Measurements from ENCODE around the gene IKZF5. TPM values are rescaled to one million over a fixed set of nuclear protein-coding genes. Genes with fewer than 3 reads are reported as not detected.

Gene IKZF5
- total RNA-seq, 1 experiment from 2014 or later, result 3.4 TPM

DNA sequence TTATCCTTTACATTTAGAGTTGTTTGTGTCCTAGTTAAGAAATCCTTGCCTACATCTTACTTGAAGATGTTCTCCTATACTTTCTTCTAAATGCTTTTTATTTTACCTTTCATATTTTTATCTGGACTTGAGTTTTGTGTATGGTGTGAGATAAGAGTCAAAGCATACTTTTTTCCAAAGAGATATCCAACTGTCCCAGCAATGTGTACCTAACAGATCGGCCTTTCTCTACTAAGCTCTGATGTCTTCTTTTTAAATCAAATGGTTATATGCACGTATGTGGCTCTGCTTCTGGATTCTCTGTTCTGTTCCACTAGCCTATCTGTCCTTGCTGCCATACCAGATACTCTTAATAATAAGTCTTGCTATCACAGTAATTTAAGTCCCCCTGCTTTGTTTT is 7.2 kb downstream of the IKZF5 start:
- Histone ChIP-seq H3K4me3 (ENCODE audit: insufficient read depth, low read depth, low read length) (no peak overlapping the region), H3K27me3 (ENCODE audit: control insufficient read depth, insufficient read depth, low read length) (no peaks in the 10 kb centered on the region), H3K36me3 (replicated peaks; ENCODE audit: control insufficient read depth, insufficient read depth, low read length) (no peaks in the 10 kb centered on the region)
- no peak for DNase-seq

DNA sequence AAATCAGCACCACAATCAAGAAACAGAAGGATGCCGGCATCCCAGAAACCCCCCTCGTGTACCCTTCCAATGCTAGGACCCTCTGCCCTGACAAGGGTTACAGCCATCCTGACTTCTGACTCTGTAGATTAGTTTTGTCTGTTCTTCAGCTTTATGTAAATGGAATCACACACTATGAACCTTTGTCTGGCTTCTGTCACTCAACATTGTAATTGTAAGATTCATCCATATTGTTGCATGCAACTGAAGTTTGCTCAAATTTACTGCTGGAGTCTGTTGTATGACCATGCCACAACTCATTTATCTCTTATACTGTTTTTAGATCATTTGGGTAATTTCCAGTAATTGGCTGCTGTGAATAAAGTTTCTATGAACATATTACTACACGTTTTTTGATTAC is 8.4 kb downstream of the IKZF5 start:
- H3K4me3 ChIP-seq (ENCODE audit: insufficient read depth, low read depth, low read length), result no peak overlapping the region
- no peaks in the 10 kb centered on the region for H3K27me3 ChIP-seq (ENCODE audit: control insufficient read depth, insufficient read depth, low read length)
- peaks cover 4% of the 10 kb centered on the region; the same call in 1 of the 2 replicates for H3K36me3 ChIP-seq (replicated peaks; ENCODE audit: control insufficient read depth, insufficient read depth, low read length)
- DNase-seq, result no peak

- no peak for DNase-seq
- no peak overlapping the region for H3K4me3 ChIP-seq (ENCODE audit: insufficient read depth, low read depth, low read length)
- H3K36me3 ChIP-seq (replicated peaks; ENCODE audit: control insufficient read depth, insufficient read depth, low read length), result peaks cover 4% of the 10 kb centered on the region; the same call in 1 of the 2 replicates
- H3K27me3 ChIP-seq (ENCODE audit: control insufficient read depth, insufficient read depth, low read length), result no peaks in the 10 kb centered on the region
Measured at GRCh38 chr10:122999347-122999746, 9.2 kb downstream of the IKZF5 start.

DNA sequence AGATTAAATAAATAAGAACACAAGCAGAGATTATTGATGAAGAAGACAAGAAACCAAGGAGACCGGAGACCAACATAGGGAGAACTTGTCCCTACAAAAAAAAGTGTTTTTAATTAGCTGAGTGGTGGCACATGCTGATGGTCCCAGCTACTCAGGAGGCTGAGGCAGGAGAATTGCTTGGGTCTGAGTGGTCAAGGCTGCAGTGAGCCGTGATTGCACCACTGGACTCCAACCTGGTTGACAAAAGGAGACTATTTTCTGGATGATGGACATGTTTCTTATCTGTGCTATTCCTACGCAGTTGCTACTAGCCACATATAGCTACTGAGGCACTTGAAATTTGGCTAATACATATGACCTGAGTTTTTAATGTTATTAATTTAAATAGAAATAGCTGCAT is 9.7 kb downstream of the IKZF5 start:
- Histone ChIP-seq H3K27me3 (ENCODE audit: control insufficient read depth, insufficient read depth, low read length) (no peaks in the 10 kb centered on the region), H3K4me3 (ENCODE audit: insufficient read depth, low read depth, low read length) (no peak overlapping the region), H3K36me3 (replicated peaks; ENCODE audit: control insufficient read depth, insufficient read depth, low read length) (peaks cover 4% of the 10 kb centered on the region)
- DNase-seq, result no peak

DNA sequence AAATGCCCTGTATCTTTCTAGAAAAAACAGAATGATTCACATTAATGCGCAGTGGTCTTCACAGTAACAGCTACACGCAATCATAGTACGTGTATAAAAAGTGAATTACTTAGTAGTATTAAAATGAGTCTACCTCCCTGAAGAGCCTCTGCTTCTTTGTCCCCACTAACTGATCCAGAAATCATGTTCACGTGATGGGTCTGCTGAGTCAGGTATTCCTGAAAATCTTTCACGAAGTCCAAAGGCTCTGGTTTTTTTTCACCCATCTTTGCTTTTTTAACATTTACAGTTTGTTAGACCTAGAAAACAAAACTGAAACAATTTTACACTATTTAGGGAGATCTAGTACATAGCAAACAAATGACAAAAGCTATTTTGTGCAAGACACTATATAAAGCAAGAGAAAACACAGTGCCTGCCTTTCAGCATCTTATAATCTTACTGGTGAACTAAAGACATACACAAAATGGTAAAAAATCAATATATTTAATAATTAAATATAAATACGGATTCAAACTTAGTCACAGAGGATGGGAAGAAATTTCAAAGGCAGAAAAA is 10.2 kb downstream of the IKZF5 start:
- no peak for DNase-seq
- H3K36me3 ChIP-seq (replicated peaks; ENCODE audit: control insufficient read depth, insufficient read depth, low read length), result peaks cover 4% of the 10 kb centered on the region
- H3K27me3 ChIP-seq (ENCODE audit: control insufficient read depth, insufficient read depth, low read length), result no peaks in the 10 kb centered on the region
- H3K4me3 ChIP-seq (ENCODE audit: insufficient read depth, low read depth, low read length), result no peak overlapping the region

DNA sequence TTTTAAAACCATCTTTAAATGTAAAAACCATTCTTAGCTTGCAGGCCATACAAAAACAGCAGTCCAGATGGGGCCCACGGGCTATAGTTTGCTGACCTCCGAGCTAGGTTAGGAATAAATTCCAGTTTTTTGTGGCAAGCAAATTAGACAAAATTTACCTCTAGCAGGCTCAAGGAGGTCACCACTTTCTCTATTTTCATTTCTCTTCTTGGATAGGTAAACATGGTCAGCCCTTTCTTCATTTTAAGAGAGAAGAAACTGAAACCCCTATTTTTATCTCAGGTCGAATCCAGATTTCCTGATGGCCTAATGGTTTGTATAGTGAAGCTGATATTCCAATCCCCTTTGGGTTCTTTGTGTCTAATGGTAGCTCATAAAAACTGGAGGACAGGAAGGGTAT is 10.7 kb downstream of the IKZF5 start:
- DNase-seq, result no peak
- H3K36me3 ChIP-seq (replicated peaks; ENCODE audit: control insufficient read depth, insufficient read depth, low read length), result peaks cover 4% of the 10 kb centered on the region
- H3K4me3 ChIP-seq (ENCODE audit: insufficient read depth, low read depth, low read length), result no peak overlapping the region
- H3K27me3 ChIP-seq (ENCODE audit: control insufficient read depth, insufficient read depth, low read length), result no peaks in the 10 kb centered on the region

DNA sequence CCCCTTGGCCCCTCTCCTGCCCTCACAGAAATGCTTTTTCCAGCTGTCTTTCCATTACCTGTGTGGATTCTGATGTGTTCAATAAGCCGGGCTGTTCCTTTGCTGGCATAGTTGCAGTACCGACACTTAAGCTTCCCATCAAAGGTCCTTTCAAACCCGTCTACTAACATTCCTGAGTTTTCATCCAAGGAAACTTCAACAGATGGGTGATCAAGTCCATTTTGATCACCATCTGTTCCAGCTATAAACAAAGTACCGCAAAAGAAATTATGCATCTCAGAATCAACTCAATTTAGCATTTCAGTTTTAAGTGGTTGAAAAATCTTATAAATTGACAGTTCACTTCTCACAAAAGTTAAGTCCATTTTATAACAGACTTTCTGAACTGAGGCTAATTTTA is 12.7 kb downstream of the IKZF5 start:
- DNase-seq, result no peak
- Histone ChIP-seq H3K27me3 (ENCODE audit: control insufficient read depth, insufficient read depth, low read length) (no peaks in the 10 kb centered on the region), H3K4me3 (ENCODE audit: insufficient read depth, low read depth, low read length) (no peak overlapping the region), H3K36me3 (replicated peaks; ENCODE audit: control insufficient read depth, insufficient read depth, low read length) (peaks cover 4% of the 10 kb centered on the region)

GRCh38 chr10:122993797-122994336 is 14.7 kb downstream of the IKZF5 start:
- Histone ChIP-seq H3K4me3 (ENCODE audit: insufficient read depth, low read depth, low read length) (no peak overlapping the region), H3K36me3 (replicated peaks; ENCODE audit: control insufficient read depth, insufficient read depth, low read length) (peaks cover 4% of the 10 kb centered on the region), H3K27me3 (ENCODE audit: control insufficient read depth, insufficient read depth, low read length) (no peaks in the 10 kb centered on the region)
- DNase-seq, result no peak

DNA sequence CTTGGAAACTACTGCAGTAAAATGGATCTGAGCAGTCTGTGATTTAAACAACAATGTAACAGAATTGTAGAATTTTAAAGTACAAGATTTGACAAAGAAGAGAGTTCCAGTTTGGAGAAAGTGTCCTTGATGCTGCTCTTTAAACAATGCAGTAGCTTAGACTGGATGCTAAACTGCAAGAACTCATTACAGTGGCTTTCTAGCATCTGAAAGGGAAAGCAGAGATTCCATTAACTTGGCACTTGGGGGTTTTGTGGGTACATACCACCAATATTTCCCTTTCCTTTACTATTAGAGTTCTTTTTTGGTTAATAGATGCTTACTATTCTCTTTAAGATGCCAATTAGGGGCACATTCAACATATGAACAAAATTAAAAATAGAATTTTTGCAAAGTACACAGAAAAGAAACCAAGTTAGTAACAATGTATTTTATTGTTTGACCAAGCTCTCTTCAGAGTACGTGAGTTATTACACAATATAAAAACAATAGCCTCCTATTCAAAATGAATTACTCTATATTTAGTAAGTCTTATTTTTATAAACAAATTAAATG is 16.5 kb downstream of the IKZF5 start:
- no peaks in the 10 kb centered on the region for H3K27me3 ChIP-seq (ENCODE audit: control insufficient read depth, insufficient read depth, low read length)
- no peak overlapping the region for H3K4me3 ChIP-seq (ENCODE audit: insufficient read depth, low read depth, low read length)
- no peak for DNase-seq
- peaks cover 4% of the 10 kb centered on the region for H3K36me3 ChIP-seq (replicated peaks; ENCODE audit: control insufficient read depth, insufficient read depth, low read length)

DNA sequence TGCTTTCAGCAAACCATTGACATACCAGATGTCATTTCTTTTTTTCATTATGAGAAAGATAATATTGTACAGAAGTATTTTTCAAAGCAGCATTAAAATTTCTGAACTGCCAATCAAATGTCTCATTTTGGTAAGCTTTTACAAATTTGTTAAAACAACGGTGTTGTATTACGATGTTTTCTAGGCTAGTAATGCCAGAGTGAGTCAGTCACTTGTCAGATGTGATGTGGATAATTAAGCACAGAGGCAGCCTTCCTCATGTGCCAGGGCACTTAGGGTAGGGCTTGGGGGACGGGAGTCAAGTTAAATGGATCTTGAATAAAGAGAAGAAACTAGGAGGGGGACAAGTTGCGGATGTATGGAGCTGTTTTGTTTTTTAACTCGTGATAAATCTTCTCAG is 18.3 kb downstream of the IKZF5 start:
- no peak for DNase-seq
- Histone ChIP-seq H3K27me3 (ENCODE audit: control insufficient read depth, insufficient read depth, low read length) (no peaks in the 10 kb centered on the region), H3K36me3 (replicated peaks; ENCODE audit: control insufficient read depth, insufficient read depth, low read length) (peaks cover under 1% of the 10 kb centered on the region; the same call in 1 of the 2 replicates), H3K4me3 (ENCODE audit: insufficient read depth, low read depth, low read length) (no peak overlapping the region)

DNA sequence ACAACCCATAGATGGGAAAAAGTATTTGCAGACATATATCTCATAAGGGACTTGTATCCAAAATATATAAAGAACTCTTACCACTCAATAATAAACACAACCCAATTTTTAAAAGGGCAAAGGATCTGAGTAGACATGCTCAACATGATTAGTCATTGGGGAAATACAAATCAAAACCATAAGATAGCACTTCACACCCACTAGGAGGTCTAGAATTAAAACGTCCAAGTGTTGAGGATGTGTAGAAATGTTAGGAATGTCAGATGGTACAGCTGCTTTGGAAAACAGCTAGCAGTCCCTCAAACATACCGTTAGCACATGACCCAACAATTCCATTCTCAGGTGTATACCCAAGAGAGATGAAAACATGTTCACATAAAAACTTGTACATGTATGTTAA is 20.1 kb downstream of the IKZF5 start:
- no peak for DNase-seq
- Histone ChIP-seq H3K27me3 (ENCODE audit: control insufficient read depth, insufficient read depth, low read length) (no peaks in the 10 kb centered on the region), H3K4me3 (ENCODE audit: insufficient read depth, low read depth, low read length) (no peak overlapping the region), H3K36me3 (replicated peaks; ENCODE audit: control insufficient read depth, insufficient read depth, low read length) (no peaks in the 10 kb centered on the region)

DNA sequence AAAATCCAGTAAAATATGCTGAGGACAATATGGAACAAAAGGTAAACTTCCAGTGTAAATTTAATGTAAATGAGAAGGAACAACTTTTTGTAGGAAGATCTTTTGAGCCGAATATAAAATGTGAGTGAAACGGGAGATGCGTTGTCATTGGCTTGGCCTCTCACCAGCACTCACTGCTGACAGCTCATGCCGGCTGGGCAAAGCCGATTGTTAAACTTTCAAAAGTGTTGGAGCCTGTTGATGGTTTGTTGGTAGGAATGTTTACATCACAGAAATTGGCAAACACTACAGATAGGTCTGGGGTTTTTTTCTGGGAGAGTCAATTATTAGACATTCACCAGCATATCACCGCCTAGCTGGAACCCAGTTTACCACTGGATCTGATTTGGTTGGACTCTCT is 22.3 kb downstream of the IKZF5 start:
- H3K36me3 ChIP-seq (replicated peaks; ENCODE audit: control insufficient read depth, insufficient read depth, low read length), result no peaks in the 10 kb centered on the region
- H3K27me3 ChIP-seq (ENCODE audit: control insufficient read depth, insufficient read depth, low read length), result no peaks in the 10 kb centered on the region
- no peak overlapping the region for H3K4me3 ChIP-seq (ENCODE audit: insufficient read depth, low read depth, low read length)
- no peak for DNase-seq

DNA sequence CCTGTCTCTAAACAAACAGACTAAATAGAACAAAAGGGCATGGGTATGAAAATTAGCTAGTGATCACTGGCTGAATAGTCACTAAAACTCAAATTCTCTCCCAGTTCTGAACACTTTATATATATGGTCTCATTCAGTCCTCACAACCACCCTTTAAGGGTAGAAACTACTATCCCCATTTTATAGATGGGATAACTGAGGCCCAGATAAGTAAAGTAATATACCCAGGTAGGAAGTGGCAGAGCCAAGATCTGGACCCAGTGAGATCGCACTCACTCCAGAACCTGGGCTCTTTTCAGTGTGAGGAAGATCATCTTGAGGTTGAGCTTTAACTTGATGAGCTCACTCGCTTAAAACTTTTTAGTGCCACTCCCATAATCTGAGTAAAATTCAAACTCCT is 23.9 kb downstream of the IKZF5 start:
- Histone ChIP-seq H3K36me3 (replicated peaks; ENCODE audit: control insufficient read depth, insufficient read depth, low read length) (no peaks in the 10 kb centered on the region), H3K4me3 (ENCODE audit: insufficient read depth, low read depth, low read length) (no peak overlapping the region), H3K27me3 (ENCODE audit: control insufficient read depth, insufficient read depth, low read length) (no peaks in the 10 kb centered on the region)
- no peak for DNase-seq

DNA sequence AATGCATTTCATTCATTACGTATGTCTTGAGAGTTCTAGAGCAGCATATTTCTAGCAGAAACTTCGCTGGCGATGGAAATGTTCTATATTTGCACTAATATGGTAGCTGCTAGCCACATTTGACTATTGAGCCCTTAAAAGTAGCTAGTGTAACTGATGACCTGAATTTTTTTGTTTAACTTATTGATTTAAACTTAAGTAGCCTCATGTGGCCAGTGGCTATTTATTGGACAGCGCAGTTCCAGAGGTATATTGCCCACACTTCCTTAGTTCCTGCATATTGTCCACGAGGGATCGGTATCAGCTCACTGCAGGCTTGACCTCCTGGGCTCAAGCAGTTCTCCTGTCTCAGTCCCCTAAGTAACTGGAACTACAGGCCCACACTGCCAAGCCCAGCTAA is 24.7 kb downstream of the IKZF5 start:
- DNase-seq, result no peak

DNA sequence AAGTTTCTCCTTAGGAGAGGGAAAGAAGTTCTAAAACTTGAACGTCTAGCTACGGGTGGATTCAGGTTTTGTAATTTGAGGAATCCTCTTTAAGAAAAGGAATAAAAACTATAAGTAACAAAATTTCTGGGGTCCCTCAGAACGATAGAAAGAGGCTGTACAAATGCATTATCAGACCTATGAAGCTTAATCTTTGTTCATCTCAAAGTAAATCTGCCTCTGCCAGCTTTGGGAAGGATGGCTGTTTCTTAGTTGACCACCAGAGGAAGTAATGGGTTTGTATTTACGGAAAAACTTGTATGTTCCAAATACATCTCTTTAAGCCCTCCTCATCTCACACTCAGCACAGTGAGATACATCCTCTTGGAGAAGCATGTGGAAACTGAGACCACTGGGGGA is 27.5 kb downstream of the IKZF5 start:
- H3K36me3 ChIP-seq (replicated peaks; ENCODE audit: control insufficient read depth, insufficient read depth, low read length), result no peaks in the 10 kb centered on the region
- DNase-seq, result peak; percentile 68
- H3K27me3 ChIP-seq (ENCODE audit: control insufficient read depth, insufficient read depth, low read length), result no peaks in the 10 kb centered on the region
- H3K4me3 ChIP-seq (ENCODE audit: insufficient read depth, low read depth, low read length), result peak overlapping the region; percentile 89

More for the DNA sequence above, 24.7 kb downstream of the IKZF5 start:
- H3K4me3 ChIP-seq (ENCODE audit: insufficient read depth, low read depth, low read length), result no peak overlapping the region
- H3K27me3 ChIP-seq (ENCODE audit: control insufficient read depth, insufficient read depth, low read length), result no peaks in the 10 kb centered on the region
- no peaks in the 10 kb centered on the region for H3K36me3 ChIP-seq (replicated peaks; ENCODE audit: control insufficient read depth, insufficient read depth, low read length)
